Activated naive CD4-positive, alpha-beta T cell treated with anti-CD3 and anti-CD28 coated beads, Interleukin-2, amount 50 U/mL, for 24 hours (primary cell): ENCODE measurements around the gene PATJ.

Source experiments
- H3K27ac Mint-ChIP-seq: one replicate; pipeline ENCODE4 v1.8.0; 2021; ENCODE audit warnings: mild to moderate bottlenecking, mixed read lengths
- H3K27me3 Mint-ChIP-seq: one replicate; pipeline ENCODE4 v1.8.0; 2021; ENCODE audit warnings: mixed read lengths
- H3K36me3 Mint-ChIP-seq: one replicate; pipeline ENCODE4 v1.8.0; 2021; ENCODE audit warnings: mixed read lengths
- H3K4me1 Mint-ChIP-seq: one replicate; pipeline ENCODE4 v1.8.0; 2021; ENCODE audit warnings: mixed read lengths
- H3K4me3 Mint-ChIP-seq: one replicate; pipeline ENCODE4 v1.8.0; 2021; ENCODE audit warnings: mild to moderate bottlenecking, mixed read lengths
- H3K9me3 Mint-ChIP-seq: one replicate; pipeline ENCODE4 v1.8.0; 2021; ENCODE audit warnings: mixed read lengths

The PATJ gene

DNA sequence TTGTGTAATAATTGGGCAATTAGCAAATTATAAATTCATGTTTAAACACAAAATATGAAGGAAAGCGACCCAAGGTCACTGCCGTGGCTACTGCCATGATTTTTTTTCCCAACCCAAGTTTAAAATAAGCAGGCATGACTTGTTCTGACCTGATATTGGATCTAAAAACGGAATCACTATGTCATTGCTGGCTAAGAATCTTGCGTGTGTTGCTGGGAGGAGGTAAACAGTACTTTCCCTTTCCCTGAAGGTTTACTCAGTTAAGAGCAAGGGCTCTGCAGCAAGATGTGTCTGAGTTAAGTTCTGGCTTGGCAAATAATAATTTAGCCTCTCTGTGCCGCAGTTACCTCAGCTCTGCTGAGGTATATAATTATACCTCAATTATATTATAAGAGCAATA lies 326.7 kb downstream of the PATJ start:
- Mint-ChIP-seq H3K27me3 (no peaks in the 10 kb centered on the region), H3K27ac (no peak overlapping the region), H3K36me3 (peaks cover 10% of the 10 kb centered on the region), H3K9me3 (no peaks in the 10 kb centered on the region), H3K4me1 (no peaks in the 10 kb centered on the region), H3K4me3 (no peak overlapping the region)

DNA sequence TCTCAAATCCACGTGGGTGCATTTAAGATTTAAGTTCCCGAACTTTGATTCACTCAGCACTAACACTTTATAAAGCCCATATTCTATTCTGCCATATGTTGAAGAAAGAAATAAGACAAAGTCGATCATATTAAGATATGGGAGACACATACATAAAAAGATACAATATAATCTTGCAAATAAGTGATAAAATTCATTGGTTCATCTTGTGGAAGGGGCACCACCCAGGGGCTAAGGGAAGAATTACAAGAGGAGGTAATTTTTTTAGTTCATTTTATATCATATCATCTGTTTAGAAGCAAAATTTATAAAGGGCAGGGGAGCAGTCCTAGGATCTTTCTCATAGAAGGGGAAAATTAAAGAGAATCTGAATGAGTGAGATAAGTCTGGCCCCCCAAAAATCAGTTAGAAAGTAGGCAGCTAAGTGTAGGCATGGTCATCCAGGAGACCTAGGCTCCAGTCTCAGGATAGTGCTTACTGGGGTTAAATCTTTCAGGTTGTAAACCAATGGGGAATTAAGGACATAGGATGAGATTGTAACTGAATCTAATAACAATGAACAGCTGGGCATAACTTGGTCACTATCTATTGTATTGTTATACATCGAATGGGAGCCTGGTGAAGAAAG lies 328.2 kb downstream of the PATJ start:
- Mint-ChIP-seq H3K4me1 (no peaks in the 10 kb centered on the region), H3K9me3 (no peaks in the 10 kb centered on the region), H3K27me3 (no peaks in the 10 kb centered on the region), H3K36me3 (peaks cover 7% of the 10 kb centered on the region), H3K27ac (no peak overlapping the region), H3K4me3 (no peak overlapping the region)

DNA sequence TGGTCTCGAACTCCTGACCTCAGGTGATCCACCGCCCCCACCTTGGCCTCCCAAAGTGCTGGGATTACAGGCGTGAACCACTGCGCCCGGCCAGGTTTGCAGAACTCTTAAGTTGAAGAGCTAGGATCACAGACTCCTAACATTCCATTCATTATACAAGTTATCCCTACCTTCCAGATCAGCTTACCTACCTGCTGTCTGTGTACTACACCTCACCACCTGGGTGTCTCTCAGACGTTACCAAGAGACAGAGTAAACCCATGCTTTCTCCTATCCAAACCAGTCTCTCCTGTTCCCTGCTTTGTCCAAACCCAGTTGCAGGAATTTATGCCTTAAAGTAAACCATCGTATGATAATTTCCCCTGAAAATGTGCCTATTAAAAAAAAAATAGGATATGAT lies 329.4 kb downstream of the PATJ start:
- Mint-ChIP-seq H3K9me3 (no peaks in the 10 kb centered on the region), H3K36me3 (peaks cover 2% of the 10 kb centered on the region), H3K4me1 (no peaks in the 10 kb centered on the region), H3K27me3 (no peaks in the 10 kb centered on the region), H3K27ac (no peak overlapping the region), H3K4me3 (no peak overlapping the region)

DNA sequence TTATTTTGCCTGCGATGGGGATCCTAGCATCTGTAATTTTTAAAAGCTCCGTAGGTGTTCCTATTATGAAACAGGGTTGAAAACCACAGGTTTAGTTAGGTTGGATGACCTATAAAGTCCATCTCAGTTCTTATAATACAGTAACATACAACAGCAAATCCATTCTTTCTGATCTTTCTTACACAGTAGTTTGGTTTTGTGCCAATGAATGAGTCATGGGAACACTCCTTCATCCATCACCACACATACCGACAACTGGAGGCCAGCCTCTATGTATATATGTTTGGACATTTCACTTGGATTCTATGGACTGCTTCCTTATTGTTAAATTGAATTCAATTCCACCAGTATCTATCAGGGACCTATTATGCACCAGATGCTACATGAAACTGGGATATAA lies 334.0 kb downstream of the PATJ start:
- Mint-ChIP-seq H3K27me3 (no peaks in the 10 kb centered on the region), H3K36me3 (peaks cover 4% of the 10 kb centered on the region), H3K4me3 (no peak overlapping the region), H3K4me1 (no peaks in the 10 kb centered on the region), H3K27ac (no peak overlapping the region), H3K9me3 (no peaks in the 10 kb centered on the region)

DNA sequence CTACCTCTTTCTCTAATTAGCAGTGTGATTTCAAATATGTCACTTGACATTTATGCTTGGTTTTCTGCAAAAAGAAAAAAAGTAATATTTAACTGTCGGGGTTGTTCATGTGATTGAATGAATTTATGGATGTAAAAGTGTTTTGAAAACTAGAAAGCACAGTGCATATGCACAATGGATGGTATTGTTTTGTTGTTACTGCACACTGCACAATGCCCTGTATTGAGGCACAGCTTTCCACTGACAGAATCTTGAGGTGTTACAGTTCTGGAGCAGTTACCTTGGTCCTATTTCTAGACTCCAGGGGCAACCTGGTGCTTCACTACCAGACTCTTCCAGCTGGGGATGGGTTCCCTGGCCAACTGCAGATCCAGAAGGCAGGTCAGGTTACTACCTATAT lies 335.5 kb downstream of the PATJ start:
- H3K36me3 Mint-ChIP-seq, result peaks cover 4% of the 10 kb centered on the region
- H3K27me3 Mint-ChIP-seq, result no peaks in the 10 kb centered on the region
- H3K4me3 Mint-ChIP-seq, result no peak overlapping the region
- H3K4me1 Mint-ChIP-seq, result no peaks in the 10 kb centered on the region
- H3K27ac Mint-ChIP-seq, result no peak overlapping the region
- H3K9me3 Mint-ChIP-seq, result no peaks in the 10 kb centered on the region

DNA sequence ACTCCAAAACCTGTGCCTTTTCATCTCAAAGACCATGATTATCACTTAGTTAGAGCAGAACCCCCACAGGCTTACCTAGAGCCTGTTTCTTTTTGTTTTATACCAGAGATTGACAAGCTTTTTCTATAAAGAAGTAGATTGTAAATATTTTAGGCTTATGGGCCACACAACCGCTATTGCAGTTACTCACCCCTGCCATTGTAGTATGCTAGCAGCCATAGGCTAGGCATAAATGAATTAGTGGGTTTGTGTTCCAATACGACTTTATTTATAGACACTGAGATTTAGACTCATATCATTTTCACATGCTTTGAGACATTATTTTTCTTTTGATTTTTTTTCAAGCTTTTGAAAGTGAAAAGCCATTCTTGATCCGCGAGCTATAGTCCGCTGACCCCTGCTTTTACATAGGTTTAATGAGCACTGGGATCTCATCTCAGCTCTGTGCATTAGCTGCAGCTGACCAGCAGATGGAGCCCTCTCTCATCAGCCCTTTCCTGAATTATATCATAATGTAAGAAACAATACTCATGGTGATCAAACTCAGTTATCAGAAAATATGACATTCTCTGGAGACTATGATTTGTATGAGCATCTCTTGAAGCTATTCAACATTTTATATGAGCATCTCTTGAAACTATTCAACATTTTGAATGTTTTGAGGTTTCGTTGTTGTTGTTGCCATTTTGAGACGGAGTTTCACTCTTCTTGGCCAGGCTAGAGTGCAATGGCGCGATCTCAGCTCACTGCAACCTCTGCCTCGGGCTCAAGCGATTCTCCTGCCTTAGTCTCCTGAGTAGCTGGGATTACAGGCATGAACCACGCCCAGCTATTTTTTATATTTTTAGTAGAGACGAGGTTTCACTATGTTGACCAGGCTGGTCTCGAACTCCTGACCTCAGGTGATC lies 340.4 kb downstream of the PATJ start:
- H3K4me3 Mint-ChIP-seq, result no peak overlapping the region
- peaks cover 1% of the 10 kb centered on the region for H3K36me3 Mint-ChIP-seq
- H3K27ac Mint-ChIP-seq, result no peak overlapping the region
- H3K27me3 Mint-ChIP-seq, result no peaks in the 10 kb centered on the region
- H3K9me3 Mint-ChIP-seq, result no peaks in the 10 kb centered on the region
- H3K4me1 Mint-ChIP-seq, result no peaks in the 10 kb centered on the region

DNA sequence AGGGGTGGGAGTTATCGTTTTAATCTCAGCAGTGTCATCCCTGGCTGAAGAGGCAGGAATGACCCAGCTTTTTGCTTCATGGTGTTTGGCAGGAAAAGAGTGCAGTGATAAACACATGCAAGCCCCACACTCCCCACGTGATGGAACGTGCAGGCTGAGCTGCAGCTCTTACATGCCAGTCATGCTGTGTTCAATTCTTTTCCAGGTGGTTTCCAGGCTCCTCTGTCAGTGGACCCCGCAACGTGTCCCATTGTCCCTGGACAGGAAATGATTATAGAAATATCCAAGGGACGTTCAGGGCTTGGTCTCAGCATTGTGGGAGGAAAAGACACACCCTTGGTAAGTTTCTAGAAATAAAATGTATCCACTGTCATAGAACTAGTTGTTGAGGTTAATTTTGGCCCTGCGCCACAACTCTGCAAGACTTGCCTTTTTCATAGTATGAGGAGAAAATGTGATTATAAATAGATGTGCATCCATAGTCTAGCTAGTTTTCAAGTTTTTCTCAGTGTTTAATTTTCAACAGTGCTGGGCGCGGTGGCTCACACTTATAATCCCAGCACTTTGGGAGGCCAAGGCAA lies 342.1 kb downstream of the PATJ start:
- no peaks in the 10 kb centered on the region for H3K9me3 Mint-ChIP-seq
- H3K27ac Mint-ChIP-seq, result no peak overlapping the region
- H3K4me1 Mint-ChIP-seq, result no peaks in the 10 kb centered on the region
- H3K4me3 Mint-ChIP-seq, result no peak overlapping the region
- peaks cover 5% of the 10 kb centered on the region for H3K36me3 Mint-ChIP-seq
- H3K27me3 Mint-ChIP-seq, result no peaks in the 10 kb centered on the region

DNA sequence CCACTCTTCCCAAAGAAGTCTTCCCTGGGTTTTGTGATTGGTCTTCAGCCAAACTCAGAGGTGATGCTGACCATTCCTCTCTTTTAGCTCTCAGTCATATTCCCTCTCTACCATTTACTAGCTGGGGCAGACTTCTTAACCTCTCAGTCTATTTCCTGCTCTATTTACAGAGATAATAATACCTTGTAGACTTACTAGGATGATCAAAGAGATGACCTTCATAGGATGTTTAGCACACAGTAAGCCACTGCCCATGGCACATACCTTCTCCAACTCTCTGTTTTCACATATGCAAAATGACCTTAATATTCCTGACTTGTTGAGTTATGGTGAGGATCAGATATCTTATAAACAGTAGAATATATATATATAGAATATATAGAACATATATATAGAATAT lies 346.2 kb downstream of the PATJ start:
- H3K4me3 Mint-ChIP-seq, result no peak overlapping the region
- H3K36me3 Mint-ChIP-seq, result peaks cover 5% of the 10 kb centered on the region
- H3K9me3 Mint-ChIP-seq, result no peaks in the 10 kb centered on the region
- no peaks in the 10 kb centered on the region for H3K4me1 Mint-ChIP-seq
- no peak overlapping the region for H3K27ac Mint-ChIP-seq
- no peaks in the 10 kb centered on the region for H3K27me3 Mint-ChIP-seq

DNA sequence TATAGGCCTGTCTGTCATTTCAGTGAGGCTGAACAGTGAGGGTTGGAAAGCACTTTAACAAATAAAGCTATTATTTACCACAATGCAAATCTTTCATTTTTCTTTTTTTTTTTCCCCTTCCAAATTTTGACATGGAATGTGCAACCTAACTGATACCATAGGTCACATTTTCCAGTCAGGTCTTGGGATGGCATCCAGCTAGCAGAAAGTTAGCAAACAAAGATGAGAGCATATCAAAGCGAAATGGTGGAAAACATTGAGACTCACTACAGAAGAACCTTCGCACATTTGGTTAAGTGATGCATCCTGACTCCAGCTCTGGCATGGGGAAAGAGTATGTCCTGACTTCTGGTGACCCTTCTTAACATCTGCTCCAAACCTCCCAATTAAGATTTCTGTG lies 347.3 kb downstream of the PATJ start:
- Mint-ChIP-seq H3K9me3 (no peaks in the 10 kb centered on the region), H3K27me3 (no peaks in the 10 kb centered on the region), H3K4me3 (no peak overlapping the region), H3K36me3 (peaks cover 5% of the 10 kb centered on the region), H3K4me1 (no peaks in the 10 kb centered on the region), H3K27ac (no peak overlapping the region)

DNA sequence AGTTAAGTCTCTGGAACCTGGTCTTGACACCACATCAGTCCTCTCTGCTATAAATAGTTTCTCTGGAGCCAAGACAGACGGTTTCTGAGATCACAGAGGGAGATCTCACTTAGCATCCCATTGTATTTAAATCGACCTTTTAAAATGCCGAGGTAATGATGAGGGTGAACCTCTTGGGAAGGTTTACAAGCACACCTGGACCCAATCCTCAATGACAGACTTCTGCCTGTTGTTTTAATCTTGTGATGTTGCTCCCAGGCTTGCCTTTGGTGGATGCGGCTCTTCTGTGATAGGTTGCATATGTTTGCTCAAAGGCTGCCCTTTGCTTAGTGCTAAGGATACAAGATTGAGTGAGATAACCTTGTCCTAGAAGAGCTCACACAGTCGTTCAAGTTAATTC lies 347.7 kb downstream of the PATJ start:
- no peaks in the 10 kb centered on the region for H3K9me3 Mint-ChIP-seq
- H3K4me1 Mint-ChIP-seq, result no peaks in the 10 kb centered on the region
- no peak overlapping the region for H3K4me3 Mint-ChIP-seq
- H3K36me3 Mint-ChIP-seq, result peaks cover 5% of the 10 kb centered on the region
- H3K27me3 Mint-ChIP-seq, result no peaks in the 10 kb centered on the region
- no peak overlapping the region for H3K27ac Mint-ChIP-seq

DNA sequence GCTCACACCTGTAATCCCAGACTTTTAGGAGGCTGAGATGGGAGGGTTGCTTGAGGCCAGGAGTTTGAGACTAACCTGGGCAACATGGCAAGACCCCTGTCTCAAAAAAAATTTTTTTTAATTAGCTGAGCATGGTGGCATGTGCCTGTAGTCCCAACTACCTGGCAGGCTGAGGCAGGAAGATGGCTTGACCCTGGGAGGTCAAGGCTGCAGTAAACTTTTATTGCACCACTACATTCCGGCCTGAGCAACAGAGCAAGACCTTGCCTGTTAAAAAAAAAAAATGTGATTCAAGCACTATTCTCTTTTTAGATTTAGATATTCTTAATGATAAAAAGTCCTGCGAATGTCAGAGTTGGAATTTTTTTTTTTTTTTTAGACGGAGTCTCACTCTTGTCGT lies 349.8 kb downstream of the PATJ start:
- Mint-ChIP-seq H3K27me3 (no peaks in the 10 kb centered on the region), H3K4me1 (no peaks in the 10 kb centered on the region), H3K36me3 (peaks cover 11% of the 10 kb centered on the region), H3K9me3 (no peaks in the 10 kb centered on the region), H3K4me3 (no peak overlapping the region), H3K27ac (no peak overlapping the region)

DNA sequence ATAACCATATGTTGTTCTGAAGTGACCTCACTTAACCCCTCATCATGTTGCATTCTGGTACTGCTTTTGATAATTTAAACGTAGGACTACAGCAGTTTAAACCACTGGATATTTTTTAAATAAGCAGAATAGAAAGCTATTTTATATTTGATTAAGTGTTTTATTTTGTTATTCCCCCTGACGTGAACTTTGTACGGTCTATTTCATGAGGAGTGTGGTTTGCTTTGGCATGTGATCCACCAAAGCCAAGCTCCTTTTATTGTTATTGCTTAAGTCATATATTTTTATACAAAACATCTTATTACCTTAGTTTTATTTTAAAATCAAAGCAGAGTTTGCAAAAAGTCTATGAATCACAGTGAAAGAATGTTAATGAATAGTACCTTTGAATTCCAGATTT lies 351.0 kb downstream of the PATJ start:
- H3K27me3 Mint-ChIP-seq, result no peaks in the 10 kb centered on the region
- H3K9me3 Mint-ChIP-seq, result no peaks in the 10 kb centered on the region
- H3K27ac Mint-ChIP-seq, result no peak overlapping the region
- H3K4me1 Mint-ChIP-seq, result no peaks in the 10 kb centered on the region
- H3K36me3 Mint-ChIP-seq, result peaks cover 9% of the 10 kb centered on the region
- no peak overlapping the region for H3K4me3 Mint-ChIP-seq

DNA sequence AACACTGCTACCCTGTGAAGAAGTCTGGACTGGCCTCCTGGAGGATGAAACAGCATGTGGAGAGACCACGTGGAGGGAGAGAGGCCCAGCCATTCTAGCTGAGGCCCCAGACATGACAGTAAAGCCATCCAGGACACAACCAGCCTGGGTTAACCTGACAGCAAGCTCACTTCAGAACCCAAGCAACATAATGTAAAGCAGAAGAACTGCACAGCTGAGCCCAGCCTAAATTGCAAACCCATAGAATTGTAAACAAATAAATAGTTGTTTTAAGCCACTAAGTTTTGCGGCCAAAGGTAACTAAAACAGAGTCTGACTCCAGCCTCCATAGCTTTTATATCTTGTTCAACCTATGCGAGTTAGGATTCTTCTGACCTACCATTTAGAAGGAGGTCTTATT lies 355.2 kb downstream of the PATJ start:
- Mint-ChIP-seq H3K9me3 (peaks cover 8% of the 10 kb centered on the region), H3K27me3 (no peaks in the 10 kb centered on the region), H3K36me3 (peaks cover 20% of the 10 kb centered on the region), H3K4me1 (no peaks in the 10 kb centered on the region), H3K4me3 (no peak overlapping the region), H3K27ac (no peak overlapping the region)

DNA sequence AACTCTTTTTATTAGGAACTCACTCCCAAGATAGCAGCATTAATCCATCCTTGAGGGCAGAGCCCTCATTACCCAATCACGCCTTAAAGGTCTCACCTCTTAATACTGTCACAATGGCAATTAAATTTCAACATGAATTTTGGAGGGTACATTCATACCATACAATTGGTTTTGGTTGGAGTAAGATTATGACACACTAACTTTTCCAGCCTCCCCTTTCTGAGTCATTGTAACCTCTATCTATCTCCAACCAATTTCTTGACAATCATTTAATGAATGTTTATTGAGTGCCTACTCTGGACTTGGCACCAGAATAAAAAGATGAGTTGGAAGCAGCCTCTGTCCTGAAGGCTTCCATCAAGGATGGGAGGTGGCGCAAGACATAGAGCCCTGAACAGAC lies 358.2 kb downstream of the PATJ start:
- Mint-ChIP-seq H3K4me1 (no peaks in the 10 kb centered on the region), H3K27me3 (no peaks in the 10 kb centered on the region), H3K4me3 (no peak overlapping the region), H3K9me3 (peaks cover 8% of the 10 kb centered on the region), H3K36me3 (peaks cover 20% of the 10 kb centered on the region), H3K27ac (no peak overlapping the region)

DNA sequence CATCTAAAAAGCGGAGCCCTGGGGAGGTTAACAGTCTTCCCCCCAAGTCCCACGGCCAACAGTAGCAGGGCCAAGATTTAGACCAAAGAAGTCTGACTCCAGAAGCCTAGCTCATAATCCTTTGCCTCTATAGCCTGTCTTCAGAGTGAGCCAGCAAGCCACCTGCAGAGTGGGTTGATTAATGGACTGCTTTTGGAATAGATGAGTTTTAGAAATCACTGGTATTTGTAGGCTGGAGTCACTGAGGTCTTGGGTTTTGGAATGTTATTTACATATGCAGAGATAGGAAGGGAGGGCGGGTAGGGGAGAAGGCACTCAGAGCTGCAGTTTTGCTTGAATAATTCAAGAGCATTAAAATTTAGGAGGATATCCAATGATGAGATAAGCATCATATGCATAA lies 361.6 kb downstream of the PATJ start:
- Mint-ChIP-seq H3K27ac (no peak overlapping the region), H3K4me3 (no peak overlapping the region), H3K9me3 (peaks cover 7% of the 10 kb centered on the region), H3K27me3 (no peaks in the 10 kb centered on the region), H3K36me3 (peaks cover 14% of the 10 kb centered on the region), H3K4me1 (no peaks in the 10 kb centered on the region)

DNA sequence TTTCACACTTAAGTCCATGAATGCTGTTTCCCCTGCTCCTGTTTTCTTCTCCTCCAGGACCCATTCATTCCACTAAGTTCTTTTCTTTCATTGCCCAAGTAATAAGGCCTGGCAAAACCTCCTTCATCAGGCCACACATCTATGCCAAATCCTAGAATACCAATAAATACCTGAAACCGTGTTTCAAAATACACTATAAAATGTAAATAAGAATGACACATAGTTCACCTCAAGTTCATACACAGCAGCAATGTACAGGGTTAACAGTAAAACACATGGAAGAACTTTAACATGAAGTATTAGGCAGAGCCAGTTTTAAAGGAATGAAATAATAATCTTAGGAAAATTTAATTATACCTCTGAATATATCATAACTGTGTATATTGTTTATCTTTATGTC lies 365.6 kb downstream of the PATJ start:
- H3K27me3 Mint-ChIP-seq, result no peaks in the 10 kb centered on the region
- H3K36me3 Mint-ChIP-seq, result peaks cover 2% of the 10 kb centered on the region
- no peaks in the 10 kb centered on the region for H3K4me1 Mint-ChIP-seq
- H3K27ac Mint-ChIP-seq, result no peak overlapping the region
- no peaks in the 10 kb centered on the region for H3K9me3 Mint-ChIP-seq
- H3K4me3 Mint-ChIP-seq, result no peak overlapping the region
